ENCODE data around the gene WBP1.

Gene WBP1

GRCh38 chr2:74423231-74424095 lies 34.8 kb upstream of the WBP1 start:
- no peak overlapping the region for H3K4me3 ChIP-seq (ENCODE audit: control insufficient read depth, low read depth, low read length)
- TF ChIP-seq, protein P1, sequence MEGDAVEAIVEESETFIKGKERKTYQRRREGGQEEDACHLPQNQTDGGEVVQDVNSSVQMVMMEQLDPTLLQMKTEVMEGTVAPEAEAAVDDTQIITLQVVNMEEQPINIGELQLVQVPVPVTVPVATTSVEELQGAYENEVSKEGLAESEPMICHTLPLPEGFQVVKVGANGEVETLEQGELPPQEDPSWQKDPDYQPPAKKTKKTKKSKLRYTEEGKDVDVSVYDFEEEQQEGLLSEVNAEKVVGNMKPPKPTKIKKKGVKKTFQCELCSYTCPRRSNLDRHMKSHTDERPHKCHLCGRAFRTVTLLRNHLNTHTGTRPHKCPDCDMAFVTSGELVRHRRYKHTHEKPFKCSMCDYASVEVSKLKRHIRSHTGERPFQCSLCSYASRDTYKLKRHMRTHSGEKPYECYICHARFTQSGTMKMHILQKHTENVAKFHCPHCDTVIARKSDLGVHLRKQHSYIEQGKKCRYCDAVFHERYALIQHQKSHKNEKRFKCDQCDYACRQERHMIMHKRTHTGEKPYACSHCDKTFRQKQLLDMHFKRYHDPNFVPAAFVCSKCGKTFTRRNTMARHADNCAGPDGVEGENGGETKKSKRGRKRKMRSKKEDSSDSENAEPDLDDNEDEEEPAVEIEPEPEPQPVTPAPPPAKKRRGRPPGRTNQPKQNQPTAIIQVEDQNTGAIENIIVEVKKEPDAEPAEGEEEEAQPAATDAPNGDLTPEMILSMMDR (conservative IDR thresholded peaks at IDR 0.05; ENCODE audit: control insufficient read depth, insufficient read depth, low read depth, low read length), result no peak
- no peak for DNase-seq (ENCODE audit: low read depth)

- DNase-seq (ENCODE audit: low read depth), result no peak
- TF ChIP-seq, protein P1 (conservative IDR thresholded peaks at IDR 0.05; ENCODE audit: control insufficient read depth, insufficient read depth, low read depth, low read length), result no peak
- H3K4me3 ChIP-seq (ENCODE audit: control insufficient read depth, low read depth, low read length), result no peak overlapping the region
Observed at GRCh38 chr2:74424139-74424992, 33.9 kb upstream of the WBP1 start.

DNA sequence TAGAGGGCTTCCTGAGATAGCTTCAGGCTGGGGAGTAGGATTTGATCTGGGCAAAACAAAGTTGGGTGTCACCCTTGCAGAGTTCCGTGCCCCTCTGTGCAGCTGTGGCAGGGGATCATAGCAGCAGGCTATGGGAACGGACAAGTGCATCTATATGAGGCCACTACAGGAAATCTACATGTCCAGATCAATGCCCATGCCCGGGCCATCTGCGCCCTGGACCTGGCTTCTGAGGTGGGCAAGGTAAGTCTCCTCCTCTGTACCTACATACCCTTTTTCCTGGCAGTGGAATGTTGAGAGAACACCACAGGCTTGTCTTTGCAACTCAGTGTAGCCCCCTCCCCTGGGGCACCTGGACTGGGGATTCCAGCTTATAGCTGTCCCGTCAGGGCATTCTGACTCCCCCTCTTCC lies 33.2 kb upstream of the WBP1 start:
- no peak overlapping the region for H3K4me3 ChIP-seq (ENCODE audit: control insufficient read depth, low read depth, low read length)
- TF ChIP-seq, protein P1 (conservative IDR thresholded peaks at IDR 0.05; ENCODE audit: control insufficient read depth, insufficient read depth, low read depth, low read length), result no peak
- DNase-seq (ENCODE audit: low read depth), result no peak

GRCh38 chr2:74425523-74425922 lies 32.7 kb upstream of the WBP1 start:
- DNase-seq (ENCODE audit: low read depth), result no peak
- H3K4me3 ChIP-seq (ENCODE audit: control insufficient read depth, low read depth, low read length), result no peak overlapping the region
- TF ChIP-seq, protein P1 (conservative IDR thresholded peaks at IDR 0.05; ENCODE audit: control insufficient read depth, insufficient read depth, low read depth, low read length), result no peak

DNA sequence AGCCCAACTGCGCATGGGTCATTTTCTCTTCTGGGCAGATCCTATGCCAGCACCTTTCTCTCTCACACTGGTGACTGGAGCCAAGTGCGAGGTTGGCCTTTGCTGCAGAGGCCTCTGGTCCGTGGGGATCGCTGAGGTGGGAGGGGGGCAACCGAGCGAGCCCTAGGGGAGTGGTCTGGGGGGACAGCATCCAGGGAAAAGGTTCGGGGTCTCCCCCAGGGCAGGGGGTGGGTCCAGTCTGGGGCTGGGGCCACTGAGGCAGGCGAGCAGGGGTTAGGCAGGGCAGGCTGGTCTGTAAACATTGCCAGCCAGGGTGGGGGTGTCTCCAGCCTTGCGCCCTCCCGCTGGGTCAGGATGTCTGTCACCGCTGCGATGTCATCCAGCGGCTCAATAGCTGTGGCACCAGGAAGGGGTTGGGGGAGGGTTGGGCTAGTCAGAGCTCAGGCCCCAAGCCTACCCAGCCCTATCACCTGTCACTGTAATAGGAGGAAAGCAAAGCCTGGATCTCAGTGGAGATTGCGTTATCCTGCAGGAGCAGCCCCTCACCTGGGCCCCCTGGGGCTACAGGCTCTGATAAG lies 32.0 kb upstream of the WBP1 start:
- DNase-seq (ENCODE audit: low read depth), result no peak
- H3K4me3 ChIP-seq (ENCODE audit: control insufficient read depth, low read depth, low read length), result no peak overlapping the region
- TF ChIP-seq, protein P1 (conservative IDR thresholded peaks at IDR 0.05; ENCODE audit: control insufficient read depth, insufficient read depth, low read depth, low read length), result no peak

- H3K4me3 ChIP-seq (ENCODE audit: control insufficient read depth, low read depth, low read length), result no peak overlapping the region
- peak; percentile 31 for DNase-seq (ENCODE audit: low read depth)
Observed at GRCh38 chr2:74427551-74427950, 30.7 kb upstream of the WBP1 start.

More at GRCh38 chr2:74427551-74427950, 30.7 kb upstream of the WBP1 start:
- TF ChIP-seq, protein P1 (conservative IDR thresholded peaks at IDR 0.05; ENCODE audit: control insufficient read depth, insufficient read depth, low read depth, low read length), result no peak
